ENCODE results near the gene CPSF3. TPM values are rescaled to one million over a fixed set of nuclear protein-coding genes. Genes with fewer than 3 reads are reported as not detected.

CPSF3 gene
- polyA plus RNA-seq, 1 donor, result 66.3 TPM

DNA sequence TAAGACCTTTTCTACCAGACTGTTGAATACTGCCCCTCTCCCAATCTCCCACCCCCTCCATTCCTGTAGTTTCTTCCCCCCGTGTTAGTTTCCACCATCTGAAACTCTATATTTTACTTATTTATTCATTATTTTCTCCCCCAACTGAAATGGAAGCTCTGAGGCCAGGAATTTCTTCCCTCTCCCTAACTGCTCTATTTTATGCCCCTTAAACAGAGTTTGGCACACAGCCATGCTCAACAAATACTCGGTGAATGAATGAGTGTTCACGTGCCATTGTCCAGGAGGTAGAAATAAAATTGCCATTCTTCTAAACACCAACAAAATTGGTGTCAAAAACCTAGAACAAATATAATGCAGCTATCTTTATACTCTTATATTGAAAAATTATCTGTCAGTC is 5.7 kb upstream of the CPSF3 start:
- peak; percentile 21 for DNase-seq

DNA sequence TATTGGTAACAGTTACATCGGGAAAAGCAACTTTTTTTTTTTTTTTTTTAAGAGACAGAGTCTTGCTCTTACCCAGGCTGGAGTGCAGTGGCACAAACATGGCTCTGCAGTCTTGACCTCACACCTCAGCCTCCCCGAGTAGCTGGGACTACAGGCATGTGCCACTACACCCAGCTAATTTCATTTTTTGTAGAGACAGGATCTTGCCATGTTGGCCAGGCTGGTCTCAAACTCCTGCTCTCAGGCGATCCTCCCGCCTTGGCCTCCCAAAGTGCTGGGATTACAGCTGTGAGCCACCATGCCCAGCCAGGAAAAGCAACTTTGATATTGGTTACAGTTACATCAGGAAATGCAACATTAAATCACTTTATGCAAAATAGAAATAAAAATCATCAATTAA is 4.7 kb upstream of the CPSF3 start:
- no peak for DNase-seq

DNA sequence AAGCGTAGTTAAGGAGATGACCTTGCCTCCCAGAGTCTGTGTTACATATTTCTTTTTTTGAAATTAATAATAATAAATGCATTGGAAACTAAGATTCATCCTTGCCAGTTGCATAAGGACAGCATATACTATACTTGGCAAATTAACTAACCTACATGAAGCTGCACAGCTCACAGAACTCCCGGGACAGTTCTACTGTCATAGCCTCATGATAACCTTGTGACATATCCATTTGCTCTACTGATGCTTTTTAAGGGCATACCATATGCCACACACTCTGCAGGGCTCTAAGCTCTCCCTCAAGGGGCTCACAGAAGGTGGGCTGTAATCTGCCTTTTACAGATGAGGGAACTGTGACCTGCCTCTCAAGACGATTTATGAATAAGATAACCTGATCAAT is 3.9 kb upstream of the CPSF3 start:
- no peak for DNase-seq

DNA sequence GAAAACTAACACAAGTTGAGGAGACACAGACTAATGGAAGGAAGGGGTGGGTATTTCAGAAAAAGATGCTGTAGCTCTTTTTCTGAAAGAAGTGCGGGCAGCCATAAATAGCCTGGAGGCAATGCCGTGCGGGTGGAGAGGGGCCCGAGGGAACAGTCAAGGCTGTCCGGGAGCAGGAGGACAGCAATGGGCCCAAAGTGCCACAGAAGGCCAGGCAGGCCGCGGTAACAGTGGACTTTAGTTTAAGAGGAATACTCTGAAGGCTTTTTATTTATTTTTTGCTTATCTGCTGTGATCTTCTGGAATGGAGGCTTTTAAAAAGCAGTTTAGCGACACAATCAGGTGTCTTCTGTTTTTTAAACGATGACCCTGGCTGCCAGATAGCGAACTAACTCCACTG is 3.0 kb upstream of the CPSF3 start:
- DNase-seq, result no peak

DNA sequence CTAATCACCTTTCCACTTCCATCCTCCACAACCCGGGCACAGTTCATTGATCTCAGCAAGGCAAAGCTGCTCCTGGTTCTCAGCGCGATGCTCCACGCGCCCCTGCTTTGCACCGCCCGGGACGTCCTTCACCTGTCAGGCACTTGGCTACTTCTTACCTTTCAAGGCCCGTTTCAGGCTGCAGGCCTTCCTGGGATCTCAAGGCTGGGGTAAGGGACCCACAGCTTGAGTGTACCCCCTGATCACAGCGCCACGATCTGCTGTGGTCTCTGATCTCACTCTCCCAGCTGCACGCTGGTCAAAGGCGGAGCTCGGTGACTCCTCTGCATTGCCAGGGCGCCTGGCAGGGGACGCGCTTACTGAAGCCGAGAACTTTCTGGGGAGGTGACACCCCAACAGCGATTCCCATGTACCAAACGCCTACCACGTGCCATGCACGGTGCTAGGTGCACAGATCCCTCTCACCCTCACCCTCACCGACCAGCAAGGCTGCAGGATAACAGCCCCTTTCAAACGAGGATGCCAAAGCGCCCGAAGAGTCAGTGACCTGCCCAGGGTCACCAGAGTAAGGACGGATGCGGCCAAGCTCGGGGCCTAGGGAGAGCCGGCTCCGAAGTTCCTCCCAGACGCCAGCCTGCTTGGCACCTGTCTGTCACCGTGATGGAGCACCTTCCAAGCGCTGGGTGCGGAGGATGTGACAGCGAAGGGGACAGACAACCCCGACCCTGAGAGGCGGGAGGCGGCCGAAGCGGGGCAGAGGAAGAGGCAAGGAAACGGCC is 944 bp upstream of the CPSF3 start:
- DNase-seq, result peak; percentile 19

DNA sequence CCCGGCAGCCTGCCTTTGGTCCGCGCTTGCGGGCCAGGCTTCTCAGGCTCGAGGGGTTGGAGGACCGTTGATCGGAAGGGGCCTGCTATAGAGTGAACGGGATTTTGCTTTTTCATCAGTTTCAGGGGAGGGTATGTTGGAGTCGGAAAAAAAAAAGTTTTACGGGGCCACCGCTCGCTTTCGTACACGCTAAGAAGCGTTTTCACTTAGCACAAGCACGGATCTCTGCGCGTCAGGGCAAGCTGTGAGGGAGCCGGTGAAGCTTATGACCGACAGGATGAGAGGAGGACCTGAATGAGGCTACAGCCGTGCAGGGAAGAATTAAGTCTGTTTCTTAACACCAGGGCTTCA is 443 bp downstream of the CPSF3 start:
- DNase-seq, result no peak

DNA sequence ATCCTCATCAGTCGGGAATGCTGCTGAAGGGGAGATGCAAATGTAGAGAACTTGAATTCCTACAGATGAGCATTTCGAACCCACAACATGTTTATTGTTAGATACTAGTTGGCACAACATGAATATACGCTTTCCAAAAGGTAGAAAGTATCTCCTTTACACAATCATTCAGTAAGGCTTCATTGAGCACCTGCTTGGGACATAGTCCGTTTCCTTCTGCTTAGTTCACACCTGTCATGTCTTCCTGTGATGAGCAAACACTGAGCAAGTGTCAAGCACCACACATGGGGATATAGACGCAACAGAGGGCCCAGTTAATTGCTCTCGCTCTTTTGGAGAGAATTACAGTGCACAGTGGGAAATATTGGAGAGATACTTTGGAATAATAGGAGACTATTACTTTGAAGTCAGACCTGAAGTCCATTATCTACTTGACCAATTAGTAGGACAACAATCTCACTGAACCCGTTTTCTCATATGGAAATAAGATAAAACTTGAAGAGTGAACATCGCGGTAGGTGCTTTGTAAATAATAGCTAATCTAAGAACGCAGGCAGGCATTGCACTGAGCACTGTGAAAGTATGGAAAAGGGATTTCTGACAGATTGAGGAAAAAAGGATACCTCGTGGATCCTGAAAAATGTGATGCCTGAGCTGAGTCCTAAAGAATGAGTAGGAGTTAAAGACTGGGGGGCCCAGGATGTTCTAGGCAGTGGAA is 1.2 kb downstream of the CPSF3 start:
- no peak for DNase-seq

DNA sequence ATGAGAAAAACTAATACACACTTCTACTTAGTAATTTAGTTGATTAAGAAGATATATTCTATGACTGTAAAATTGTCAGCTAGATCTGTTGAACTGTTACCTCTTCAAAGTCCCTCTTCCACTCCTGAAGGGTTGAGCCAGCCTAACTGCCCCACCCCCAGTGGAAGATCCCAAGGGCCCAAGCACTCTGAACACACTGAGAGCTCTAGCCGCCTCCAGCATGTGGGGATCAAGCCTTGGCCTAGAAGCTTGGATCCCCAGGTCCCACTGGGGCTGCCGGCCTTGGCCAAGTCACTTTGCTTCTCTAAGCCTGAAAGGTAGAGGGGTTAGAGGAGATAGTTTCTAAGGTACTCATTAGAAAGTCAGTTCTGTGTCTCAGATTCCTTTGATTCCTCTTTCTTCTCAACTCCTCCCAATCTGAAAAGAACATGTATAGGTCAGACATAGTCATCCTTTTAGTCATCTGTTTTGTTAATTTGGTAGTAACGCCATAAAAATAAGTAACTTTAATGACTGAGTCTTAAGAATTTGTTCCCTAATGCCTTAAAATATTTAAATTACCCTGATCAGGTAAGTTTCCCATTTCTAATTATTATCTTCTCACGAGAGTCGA is 5.6 kb downstream of the CPSF3 start:
- DNase-seq, result no peak

DNA sequence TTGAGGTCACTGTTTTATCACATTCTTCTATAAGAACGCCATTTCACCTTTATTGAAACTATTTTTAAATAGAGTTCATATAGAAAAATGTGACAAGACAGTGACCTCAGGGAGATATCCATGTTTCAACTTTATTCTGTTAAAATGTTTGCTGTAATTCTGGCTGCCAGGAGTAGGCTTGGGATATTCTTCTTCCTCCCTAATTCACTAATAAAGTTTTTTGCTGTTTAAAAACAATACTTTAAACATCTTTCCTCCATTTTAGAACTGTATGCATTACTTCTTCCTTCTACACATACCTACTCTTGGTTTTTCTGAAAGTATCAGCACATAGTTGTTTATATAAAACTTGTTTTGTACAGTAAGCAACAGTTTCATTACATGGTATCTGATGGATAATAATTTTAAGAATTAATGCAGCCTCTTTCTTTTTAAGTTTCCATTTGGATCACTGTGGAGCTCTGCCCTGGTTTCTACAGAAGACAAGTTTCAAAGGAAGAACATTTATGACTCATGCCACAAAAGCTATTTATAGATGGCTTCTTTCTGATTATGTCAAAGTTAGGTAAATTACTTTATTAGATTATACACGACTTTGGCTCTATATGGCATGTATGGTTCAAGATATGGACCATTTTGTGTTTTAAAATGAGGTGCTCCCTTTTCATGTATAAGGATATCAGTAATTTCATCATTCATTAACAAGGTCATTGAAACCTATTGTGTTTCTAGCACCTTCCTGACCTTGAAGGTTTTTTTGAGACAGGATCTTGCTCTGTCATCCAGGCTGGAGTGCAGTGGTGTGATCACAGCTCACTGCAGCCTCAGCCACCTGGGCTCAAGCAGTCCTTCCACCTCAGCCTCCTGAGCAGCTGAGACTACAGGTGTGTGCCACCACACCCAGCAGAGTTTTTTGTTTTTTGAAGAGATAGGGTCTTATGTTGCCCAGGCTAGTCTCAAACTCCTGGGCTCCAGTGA is 7.2 kb downstream of the CPSF3 start:
- no peak for DNase-seq

DNA sequence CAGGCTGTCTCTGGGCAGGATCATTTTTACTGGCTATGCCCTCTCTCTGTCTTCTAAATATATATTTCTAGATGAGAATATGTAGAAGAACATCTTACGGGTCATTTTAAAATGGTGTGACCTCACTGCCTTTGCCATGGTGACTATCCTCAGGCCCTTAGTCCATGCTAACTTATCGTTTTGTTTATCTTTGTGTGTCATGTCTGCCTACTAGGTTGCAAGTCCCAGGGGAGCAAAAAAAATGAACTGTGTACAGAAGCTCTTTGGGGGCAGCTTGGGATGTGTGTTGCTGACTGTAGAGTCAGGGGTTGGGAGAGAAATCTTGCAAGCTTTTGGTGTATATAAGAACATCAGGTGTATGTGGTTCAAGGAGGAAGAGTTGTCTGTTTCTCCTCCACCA is 11.0 kb downstream of the CPSF3 start:
- DNase-seq, result no peak

DNA sequence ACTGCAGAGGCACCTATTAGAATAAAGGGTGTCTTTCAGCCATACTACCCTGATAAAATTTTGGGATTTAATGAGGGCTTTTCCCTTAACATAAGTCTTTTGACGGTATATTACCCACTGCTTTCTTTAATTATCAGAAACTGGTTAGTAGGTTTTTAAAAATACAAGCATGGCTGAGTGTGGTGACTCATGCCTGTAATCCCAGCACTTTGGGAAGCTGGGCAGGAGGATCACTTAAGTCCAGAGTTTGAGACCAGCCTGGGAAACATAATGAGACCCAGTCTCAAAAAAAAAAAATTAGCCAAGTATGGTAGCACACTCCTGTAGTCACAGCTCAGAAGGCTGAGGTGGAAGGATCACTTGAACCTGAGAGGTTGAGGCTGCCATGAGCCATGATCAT is 16.1 kb downstream of the CPSF3 start:
- DNase-seq, result no peak

DNA sequence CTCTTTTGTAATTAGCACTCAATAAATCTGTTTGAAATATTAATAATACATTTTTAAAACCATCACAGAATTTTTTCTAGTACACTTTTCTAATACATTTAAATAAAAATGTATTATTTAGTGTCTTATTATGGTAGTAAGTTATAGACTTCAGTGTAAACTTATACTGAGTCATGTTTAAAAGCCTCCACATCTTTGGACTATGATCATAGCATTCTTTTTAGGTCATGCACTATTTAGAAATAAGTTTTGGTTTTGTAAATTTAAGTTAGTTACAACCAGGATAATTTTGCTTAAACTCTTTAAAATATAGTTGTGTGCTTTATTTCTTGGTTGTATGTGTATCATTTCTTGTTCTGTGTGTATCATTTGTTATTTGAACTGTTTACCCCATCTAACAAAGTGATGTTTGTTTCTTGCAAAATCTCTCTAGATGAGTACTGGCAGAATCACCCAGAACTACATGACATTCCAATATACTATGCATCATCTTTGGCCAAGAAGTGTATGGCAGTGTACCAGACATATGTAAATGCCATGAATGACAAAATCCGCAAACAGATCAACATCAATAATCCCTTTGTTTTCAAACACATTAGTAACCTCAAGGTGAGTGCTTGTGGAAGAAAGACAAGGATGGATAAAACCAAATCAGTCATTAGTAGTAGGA is 16.7 kb downstream of the CPSF3 start:
- no peak for DNase-seq

DNA sequence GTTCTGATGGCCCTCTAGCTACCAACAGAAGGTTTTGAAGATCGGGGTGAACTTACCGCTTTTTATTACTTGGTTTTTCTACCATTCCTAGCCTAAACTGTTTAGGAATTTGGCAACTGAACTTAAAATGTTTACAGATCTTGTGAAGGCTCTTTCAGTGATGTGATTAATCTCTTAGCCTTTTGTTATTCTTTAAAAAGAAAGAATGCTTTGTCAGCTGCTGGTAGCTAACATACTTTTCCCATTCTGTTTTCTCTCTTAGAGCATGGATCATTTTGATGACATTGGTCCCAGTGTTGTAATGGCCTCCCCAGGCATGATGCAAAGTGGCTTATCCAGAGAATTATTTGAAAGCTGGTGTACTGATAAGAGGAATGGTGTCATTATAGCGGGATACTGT is 18.1 kb downstream of the CPSF3 start:
- no peak for DNase-seq

DNA sequence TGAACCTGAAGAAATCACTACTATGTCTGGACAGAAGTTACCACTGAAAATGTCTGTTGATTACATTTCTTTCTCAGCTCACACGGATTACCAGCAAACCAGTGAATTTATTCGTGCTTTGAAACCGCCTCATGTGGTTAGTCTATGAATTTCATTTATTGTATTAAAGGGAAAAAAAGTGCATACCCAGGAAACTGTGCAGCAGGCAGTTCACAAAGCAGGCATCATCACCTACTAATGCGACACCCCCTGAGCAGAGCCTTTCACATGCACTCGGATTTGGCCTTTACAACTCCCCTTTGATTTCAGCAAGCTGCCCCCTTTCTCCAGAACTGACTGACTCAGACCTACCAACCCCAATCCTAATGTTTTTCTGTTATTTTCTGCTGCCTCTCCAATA is 20.1 kb downstream of the CPSF3 start:
- DNase-seq, result no peak

DNA sequence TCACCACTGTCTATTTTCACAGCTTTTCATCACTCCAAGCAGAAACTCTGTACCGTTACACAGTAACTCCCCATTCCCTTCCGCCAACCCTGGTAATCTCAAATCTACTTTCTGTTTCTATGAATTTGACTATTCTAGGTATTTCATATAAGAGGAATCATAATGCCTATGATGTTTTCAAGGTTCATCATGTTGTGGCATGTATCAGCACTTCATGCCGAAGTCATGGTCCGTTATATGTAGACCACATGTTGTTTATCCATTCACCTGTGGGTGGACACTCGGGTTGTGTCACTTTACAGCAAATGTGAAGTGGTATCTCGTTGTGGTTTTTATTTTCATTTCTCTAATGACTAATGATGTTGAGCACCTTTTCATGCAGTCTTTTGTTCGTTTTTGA is 21.6 kb downstream of the CPSF3 start:
- no peak for DNase-seq

DNA sequence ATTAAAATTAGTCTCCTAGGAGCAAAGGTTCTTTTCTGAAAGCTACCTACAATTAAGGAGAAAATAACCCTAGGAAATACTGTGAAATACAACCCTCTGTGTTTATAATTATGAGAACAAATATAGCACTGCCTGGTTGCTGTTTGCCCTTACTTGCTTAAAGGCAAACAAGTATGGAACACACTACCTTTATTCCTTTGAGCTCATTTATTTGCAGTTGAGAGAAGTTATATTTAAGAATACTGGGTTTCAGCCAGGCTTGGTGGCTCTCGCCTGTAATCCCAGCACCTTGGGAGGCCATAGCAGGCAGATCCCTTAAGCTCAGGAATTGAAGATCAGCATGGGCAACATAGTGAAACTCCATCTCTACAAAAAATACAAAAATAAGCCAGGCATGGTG is 27.8 kb downstream of the CPSF3 start:
- DNase-seq, result no peak

DNA sequence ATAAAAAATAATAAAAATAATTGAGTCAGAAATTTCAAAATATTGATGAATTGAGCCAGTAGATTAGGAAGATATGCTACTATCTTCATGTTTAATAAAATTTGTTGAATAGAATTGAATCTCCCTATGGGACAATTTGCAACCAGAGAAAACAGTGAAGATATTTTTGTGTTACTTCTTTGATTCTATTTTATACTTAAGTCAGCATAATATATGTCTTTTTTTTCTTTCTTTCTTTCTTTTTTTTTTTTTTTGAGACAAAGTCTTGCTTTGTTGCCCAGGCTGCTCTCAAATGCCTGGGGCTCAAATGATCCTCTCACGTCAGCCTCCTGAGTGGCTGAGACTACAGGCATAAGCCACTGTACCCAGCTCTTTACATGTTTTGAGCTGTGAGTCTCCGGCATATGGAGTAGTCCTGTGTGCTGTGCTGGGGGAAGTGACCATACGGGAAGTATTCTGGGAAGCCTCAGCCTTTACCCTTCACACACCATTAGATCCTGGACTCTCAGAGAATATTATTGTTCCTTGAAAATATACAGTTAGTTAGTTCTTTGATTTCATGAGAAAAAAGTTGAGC is 37.1 kb downstream of the CPSF3 start:
- DNase-seq, result no peak

DNA sequence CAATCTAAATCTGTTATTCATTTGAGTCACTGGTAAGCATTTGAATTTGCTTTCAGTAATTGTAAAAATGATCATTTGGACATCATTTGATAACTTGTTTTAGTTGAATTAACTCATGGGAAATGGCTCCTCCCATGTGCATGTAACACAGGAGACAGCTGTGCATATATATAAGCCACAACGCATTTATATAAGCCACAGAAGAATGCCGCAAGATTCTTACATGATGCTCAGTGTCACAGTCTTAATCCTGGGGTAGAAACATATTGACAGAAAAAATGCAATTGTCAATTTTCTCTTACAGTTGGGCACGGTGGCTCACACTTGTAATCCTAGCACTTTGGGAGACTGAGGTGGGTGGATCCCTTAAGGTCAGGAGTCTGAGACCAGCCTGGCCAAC is 37.6 kb downstream of the CPSF3 start:
- DNase-seq, result no peak

DNA sequence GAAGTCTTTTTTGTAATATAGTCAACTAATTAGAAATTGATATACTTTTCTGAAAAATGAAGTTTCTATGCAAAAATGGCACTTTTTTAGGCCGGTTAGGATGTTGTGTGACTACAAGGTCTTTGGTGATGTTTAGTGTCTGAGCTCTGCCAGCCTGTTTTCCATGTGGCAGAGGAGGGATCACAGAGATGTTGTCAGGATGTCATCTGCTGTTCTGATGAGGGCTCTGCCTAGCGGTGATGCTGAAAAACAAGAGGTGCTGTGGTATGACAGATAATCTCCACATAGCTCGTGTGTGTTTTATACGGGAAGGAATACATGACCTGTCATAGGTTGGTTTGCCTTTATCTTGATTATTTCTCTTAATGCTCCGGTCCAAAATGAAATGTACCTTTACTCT is 38.9 kb downstream of the CPSF3 start:
- DNase-seq, result no peak

DNA sequence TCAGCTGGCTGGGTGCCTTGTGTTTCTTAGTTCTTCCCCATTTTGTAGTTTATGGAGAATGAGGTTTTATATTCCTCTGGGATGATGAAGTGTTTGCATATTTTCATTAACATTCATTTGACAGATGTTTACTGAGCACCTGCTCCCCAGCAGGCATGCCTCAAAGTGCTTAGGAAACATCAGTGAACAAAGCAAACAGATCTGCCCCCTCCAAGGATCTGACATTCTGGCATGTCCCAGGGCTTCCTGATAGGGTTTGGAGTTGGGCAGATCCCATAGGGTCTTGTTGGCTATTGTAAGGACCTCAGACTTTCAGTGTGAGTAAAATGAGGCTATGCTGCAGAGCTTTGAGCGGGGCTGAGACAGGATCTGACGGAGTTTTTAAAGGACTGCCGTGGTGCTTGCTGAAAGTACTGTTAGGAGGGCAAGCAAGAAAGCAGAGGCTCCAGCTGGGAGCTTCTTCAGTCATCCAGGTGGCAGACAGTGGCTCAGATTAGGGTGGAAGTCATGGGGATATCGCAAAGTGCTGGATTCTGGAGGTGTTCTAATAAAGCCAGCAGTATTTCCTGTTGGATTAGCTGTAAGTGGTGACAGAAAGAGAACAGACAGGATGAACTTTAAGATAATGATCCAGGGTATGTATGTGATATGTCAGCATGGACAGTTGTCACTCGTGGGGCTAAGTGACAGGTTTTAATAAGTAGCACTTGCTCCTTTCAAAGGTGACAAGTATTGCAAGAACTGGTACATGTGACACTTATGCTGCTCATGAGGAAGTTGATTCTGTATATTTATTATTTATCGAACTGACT is 39.6 kb downstream of the CPSF3 start:
- DNase-seq, result no peak

DNA sequence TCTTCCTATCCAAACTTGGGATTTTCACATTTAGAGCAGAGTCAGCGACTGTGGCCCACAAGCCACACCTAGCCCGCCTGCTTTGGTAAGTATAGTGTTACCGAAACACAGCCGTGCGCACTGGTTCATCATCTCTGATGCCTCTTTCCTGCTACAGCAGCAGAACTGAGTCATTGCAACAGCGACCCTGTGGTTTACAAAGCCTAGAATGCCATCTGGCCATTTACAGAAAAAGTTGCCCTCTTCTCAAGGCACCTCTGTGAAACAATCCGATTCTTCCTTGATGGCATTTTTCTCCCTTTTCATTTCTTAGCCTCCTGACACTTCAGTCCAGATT is 40.2 kb downstream of the CPSF3 start:
- DNase-seq, result no peak
